ACC112 (cell line): ENCODE results near the gene CBLN2.

Source experiments
- H2AFZ ChIP-seq: fragments of 200-600 bp; sonication (generic); one replicate; pipeline ENCODE4 v1.6.0; 2017; ENCODE audit warnings: antibody characterized with exemption, low read length; ENCODE audit not compliant: unreplicated experiment
- H3K27ac ChIP-seq: fragments of 200-600 bp; sonication (generic); 2 replicates; pipeline ENCODE4 v1.5.1; 2014; ENCODE audit warnings: low read depth, mild to moderate bottlenecking, antibody characterized with exemption, low read length, moderate library complexity
- H3K27me3 ChIP-seq: fragments of 200-600 bp; sonication (generic); 2 replicates; pipeline ENCODE4 v1.6.1; 2014; ENCODE audit warnings: mild to moderate bottlenecking, antibody characterized with exemption, low read length, moderate library complexity, mixed read lengths; ENCODE audit not compliant: insufficient read depth
- H3K36me3 ChIP-seq: fragments of 200-600 bp; sonication (generic); 2 replicates; pipeline ENCODE4 v1.6.1; 2016; ENCODE audit warnings: mild to moderate bottlenecking, antibody characterized with exemption, low read length, moderate library complexity, mixed read lengths; ENCODE audit not compliant: insufficient read depth
- H3K4me1 ChIP-seq: fragments of 200-600 bp; sonication (generic); one replicate; pipeline ENCODE4 v1.6.1; 2016; ENCODE audit warnings: low read length, mixed read lengths; ENCODE audit not compliant: insufficient read depth, unreplicated experiment, control insufficient read depth
- H3K4me3 ChIP-seq: fragments of 200-600 bp; sonication (generic); 2 replicates; pipeline ENCODE4 v1.5.1; 2014; ENCODE audit warnings: mild to moderate bottlenecking, low read depth, low read length
- H3K79me2 ChIP-seq: fragments of 200-600 bp; sonication (generic); one replicate; pipeline ENCODE4 v1.6.0; 2016; ENCODE audit warnings: low read length; ENCODE audit not compliant: control insufficient read depth, unreplicated experiment, insufficient read depth

CBLN2 gene

GRCh38 chr18:72544092-72544886 lies at the start of gene CBLN2:
Gene CBLN2 (minus strand): TSS chr18:72544342. CDS start chr18:72542160, 2,182 bp downstream.
- H3K4me3 ChIP-seq: peak within 1 kb of the TSS; percentile 65
- no peaks in the 10 kb centered on the region for H3K36me3 ChIP-seq
- no peaks in the 10 kb centered on the region for H3K4me1 ChIP-seq
- H3K79me2 ChIP-seq: no peaks in the 10 kb centered on the region
- H3K27ac ChIP-seq: no peak within 1 kb of the TSS
- H3K27me3 ChIP-seq: peaks cover 65% of the 10 kb centered on the region
- H2AFZ ChIP-seq: no peak within 1 kb of the TSS

- H3K27me3 ChIP-seq: no peaks in the 10 kb centered on the region
- no peaks in the 10 kb centered on the region for H3K4me1 ChIP-seq
- H3K79me2 ChIP-seq: no peaks in the 10 kb centered on the region
- no peak overlapping the region for H2AFZ ChIP-seq
- H3K27ac ChIP-seq: no peak overlapping the region
- no peaks in the 10 kb centered on the region for H3K36me3 ChIP-seq
- no peak overlapping the region for H3K4me3 ChIP-seq
These were observed 44.2 kb upstream of the CBLN2 start for GRCh38 chr18:72588360-72588759.

GRCh38 chr18:72584787-72585186 lies 40.6 kb upstream of the CBLN2 start:
- Histone ChIP-seq H3K27ac (no peak overlapping the region), H3K4me3 (no peak overlapping the region), H3K27me3 (no peaks in the 10 kb centered on the region), H3K36me3 (no peaks in the 10 kb centered on the region), H2AFZ (no peak overlapping the region), H3K4me1 (no peaks in the 10 kb centered on the region), H3K79me2 (no peaks in the 10 kb centered on the region)

GRCh38 chr18:72581976-72582375 lies 37.8 kb upstream of the CBLN2 start:
- Histone ChIP-seq H3K79me2 (no peaks in the 10 kb centered on the region), H3K27me3 (no peaks in the 10 kb centered on the region), H3K27ac (no peak overlapping the region), H3K36me3 (no peaks in the 10 kb centered on the region), H3K4me1 (no peaks in the 10 kb centered on the region), H2AFZ (no peak overlapping the region), H3K4me3 (no peak overlapping the region)

GRCh38 chr18:72572896-72573295 lies 28.8 kb upstream of the CBLN2 start:
- H2AFZ ChIP-seq: no peak overlapping the region
- no peak overlapping the region for H3K4me3 ChIP-seq
- no peaks in the 10 kb centered on the region for H3K4me1 ChIP-seq
- H3K36me3 ChIP-seq: no peaks in the 10 kb centered on the region
- H3K27me3 ChIP-seq: no peaks in the 10 kb centered on the region
- H3K27ac ChIP-seq: no peak overlapping the region
- H3K79me2 ChIP-seq: no peaks in the 10 kb centered on the region

GRCh38 chr18:72566290-72566689 lies 22.1 kb upstream of the CBLN2 start:
- Histone ChIP-seq H3K4me1 (no peaks in the 10 kb centered on the region), H3K4me3 (no peak overlapping the region)

GRCh38 chr18:72555968-72556367 lies 11.8 kb upstream of the CBLN2 start:
- no peak overlapping the region for H3K27ac ChIP-seq
- H3K36me3 ChIP-seq: no peaks in the 10 kb centered on the region
- no peaks in the 10 kb centered on the region for H3K79me2 ChIP-seq
- H2AFZ ChIP-seq: no peak overlapping the region
- no peak overlapping the region for H3K4me3 ChIP-seq
- no peaks in the 10 kb centered on the region for H3K4me1 ChIP-seq
- H3K27me3 ChIP-seq: no peaks in the 10 kb centered on the region

More at GRCh38 chr18:72566290-72566689, 22.1 kb upstream of the CBLN2 start:
- no peak overlapping the region for H2AFZ ChIP-seq
- no peaks in the 10 kb centered on the region for H3K79me2 ChIP-seq
- no peak overlapping the region for H3K27ac ChIP-seq
- H3K27me3 ChIP-seq: no peaks in the 10 kb centered on the region
- H3K36me3 ChIP-seq: no peaks in the 10 kb centered on the region

- Histone ChIP-seq H3K4me1 (no peaks in the 10 kb centered on the region), H3K27me3 (no peaks in the 10 kb centered on the region), H3K27ac (no peak overlapping the region), H2AFZ (no peak overlapping the region), H3K4me3 (no peak overlapping the region; the same call in 1 of the 2 replicates), H3K79me2 (no peaks in the 10 kb centered on the region), H3K36me3 (no peaks in the 10 kb centered on the region)
These were observed 11.0 kb upstream of the CBLN2 start for GRCh38 chr18:72555101-72555500.

- H3K36me3 ChIP-seq: no peaks in the 10 kb centered on the region
- no peak overlapping the region for H2AFZ ChIP-seq
- peak overlapping the region; percentile 65 for H3K4me3 ChIP-seq
- H3K79me2 ChIP-seq: no peaks in the 10 kb centered on the region
- H3K27ac ChIP-seq: no peak overlapping the region
- H3K4me1 ChIP-seq: no peaks in the 10 kb centered on the region
- peaks cover 68% of the 10 kb centered on the region for H3K27me3 ChIP-seq
These were observed 636 bp downstream of the CBLN2 start for GRCh38 chr18:72543357-72544055.

- H3K79me2 ChIP-seq: no peaks in the 10 kb centered on the region
- H3K4me1 ChIP-seq: no peaks in the 10 kb centered on the region
- no peak overlapping the region for H2AFZ ChIP-seq
- H3K27ac ChIP-seq: no peak overlapping the region
- H3K4me3 ChIP-seq: 0 out of 2 replicates have a peak overlapping the region, but pooled peaks have one; percentile 65
- no peaks in the 10 kb centered on the region for H3K36me3 ChIP-seq
- peaks cover 68% of the 10 kb centered on the region for H3K27me3 ChIP-seq
These were observed 1.2 kb downstream of the CBLN2 start for GRCh38 chr18:72542984-72543356.

GRCh38 chr18:72542342-72542741 lies 1.8 kb downstream of the CBLN2 start:
- no peak overlapping the region for H3K27ac ChIP-seq
- no peaks in the 10 kb centered on the region for H3K79me2 ChIP-seq
- H3K4me1 ChIP-seq: no peaks in the 10 kb centered on the region
- no peak overlapping the region for H2AFZ ChIP-seq
- peaks cover 68% of the 10 kb centered on the region for H3K27me3 ChIP-seq
- H3K36me3 ChIP-seq: no peaks in the 10 kb centered on the region
- no peak overlapping the region for H3K4me3 ChIP-seq
